WTC11 (cell line): ENCODE data around the gene IFITM2.

Experiments used
- FOXP1 ChIP-seq: sonication (generic); formaldehyde crosslinking; IDR thresholded peaks from 2 replicates; pipeline ENCODE4 v1.8.0; 2022; ENCODE audit warnings: missing genetic modification reagents, mild to moderate bottlenecking, moderate library complexity, borderline replicate concordance
- SP1 ChIP-seq: sonication (generic); formaldehyde crosslinking; conservative IDR thresholded peaks from 2 replicates; pipeline ENCODE4 v1.8.1; 2022; ENCODE audit warnings: missing genetic modification reagents
- TF ChIP-seq, protein P1 (sequence below): sonication (generic); formaldehyde crosslinking; IDR thresholded peaks from 2 replicates; pipeline ENCODE4 v1.8.1; 2022; ENCODE audit warnings: mild to moderate bottlenecking, missing genetic modification reagents, moderate library complexity, borderline replicate concordance

DNA sequence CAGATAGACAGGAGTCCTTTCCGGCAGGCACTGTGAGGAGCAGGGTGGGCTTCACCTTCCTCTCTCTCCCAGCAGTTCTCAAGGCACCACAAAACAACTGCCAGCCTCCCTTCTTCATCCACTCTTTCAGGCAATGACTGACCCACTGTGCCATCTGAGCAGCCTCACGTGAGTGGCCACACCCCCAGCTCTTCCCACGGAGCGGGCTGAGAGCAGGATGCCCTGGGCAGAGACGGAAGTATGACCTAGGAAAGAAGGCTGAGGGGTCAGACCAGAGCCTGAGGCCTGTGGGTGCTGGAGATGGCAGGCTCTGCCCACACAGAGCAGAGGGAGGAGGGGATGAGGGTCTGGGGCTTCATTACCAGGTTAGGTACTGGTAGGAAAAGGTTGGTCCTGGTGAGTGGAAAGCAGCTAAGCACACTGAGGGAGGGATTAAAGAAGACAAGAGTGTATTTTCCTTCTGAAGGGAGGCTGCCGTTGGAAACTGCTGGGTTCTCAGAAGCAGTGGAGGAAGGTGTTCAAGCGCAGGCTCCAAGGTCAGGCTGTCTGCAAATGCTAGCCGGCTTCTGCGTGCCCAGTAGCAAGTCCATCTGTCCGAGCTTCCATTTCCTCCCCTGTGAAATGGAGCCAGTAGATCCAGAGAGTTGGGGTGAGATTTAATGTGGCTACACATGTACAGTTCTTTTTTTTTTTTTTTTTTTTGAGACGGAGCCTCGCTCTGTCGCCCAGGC is 24.8 kb upstream of the IFITM2 start:
- TF ChIP-seq FOXP1 (CRISPR knock-in tag) (no peak), SP1 (CRISPR knock-in tag) (no peak)
- TF ChIP-seq, protein P1, sequence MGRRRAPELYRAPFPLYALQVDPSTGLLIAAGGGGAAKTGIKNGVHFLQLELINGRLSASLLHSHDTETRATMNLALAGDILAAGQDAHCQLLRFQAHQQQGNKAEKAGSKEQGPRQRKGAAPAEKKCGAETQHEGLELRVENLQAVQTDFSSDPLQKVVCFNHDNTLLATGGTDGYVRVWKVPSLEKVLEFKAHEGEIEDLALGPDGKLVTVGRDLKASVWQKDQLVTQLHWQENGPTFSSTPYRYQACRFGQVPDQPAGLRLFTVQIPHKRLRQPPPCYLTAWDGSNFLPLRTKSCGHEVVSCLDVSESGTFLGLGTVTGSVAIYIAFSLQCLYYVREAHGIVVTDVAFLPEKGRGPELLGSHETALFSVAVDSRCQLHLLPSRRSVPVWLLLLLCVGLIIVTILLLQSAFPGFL (CRISPR knock-in tag) = no peak
